Stomach (tissue), 4 donors: ENCODE data around the gene CNN1.

Experiments
- CTCF ChIP-seq, 7 experiments: fragments of 450-650 bp in 4 of 7; fragments of 200-600 bp in 3 of 7; sonication (generic) in 3 of 7; IDR thresholded peaks; one replicate each; pipeline ENCODE4 v1.5.1; 2016 to 2019; ENCODE audit warnings: antibody characterized with exemption in 7 of 7, control low read depth in 2 of 7, mild to moderate bottlenecking in 1 of 7
- EP300 ChIP-seq: sonication (generic); formaldehyde crosslinking; IDR thresholded peaks from one replicate; pipeline ENCODE4 v1.6.1; 2017; ENCODE audit warnings: antibody characterized with exemption
- POLR2A ChIP-seq, 4 donors: fragments of 450-650 bp; IDR thresholded peaks; one replicate each; pipeline ENCODE4 v1.6.1; 2016; ENCODE audit warnings: antibody characterized with exemption in 4 of 4, control low read depth in 2 of 4, mild to moderate bottlenecking in 1 of 4, moderate library complexity in 1 of 4

- TF ChIP-seq CTCF (IDR thresholded peaks at IDR 0.05) (no peak), POLR2A (IDR thresholded peaks at IDR 0.05) (no peak), EP300 (no peak)
Measured at GRCh38 chr19:11581740-11582139, 43.1 kb downstream of the CNN1 start.
